ENCODE data around the gene C18orf63.

GRCh38 chr18:74303306-74303705 lies 12.3 kb upstream of the C18orf63 start:
- TF ChIP-seq POLR2A (IDR thresholded peaks at IDR 0.05; ENCODE audit: low read depth, low read length) (no peak), POLR2AphosphoS5 (IDR thresholded peaks at IDR 0.05; ENCODE audit: low read depth, low read length) (no peak), TAF1 (IDR thresholded peaks at IDR 0.05; ENCODE audit: borderline replicate concordance, low read depth, low read length) (no peak)
